ENCODE measurements around the gene TUBA8.
A peak's percentile ranks its signal among the peaks of the same experiment; 100 is the strongest.
"Not testable (repeated sequence)": the region's sequence is repeated elsewhere in the genome, so short reads cannot be mapped to it uniquely, and the experiment has no call there.

The TUBA8 gene

GRCh38 chr22:18156878-18157713, 46.5 kb downstream of the TUBA8 start:
- TF ChIP-seq EZH2 (IDR thresholded peaks at IDR 0.05; ENCODE audit: borderline replicate concordance, low read length) (no peak), CTCF (IDR thresholded peaks at IDR 0.05; ENCODE audit: low read length) (peak; percentile 66)
- H3K4me2 ChIP-seq (ENCODE audit: low read length) = no peak overlapping the region

GRCh38 chr22:18157714-18158028, 47.1 kb downstream of the TUBA8 start:
- H3K27ac ChIP-seq (ENCODE audit: low read depth, low read length, poor library complexity, severe bottlenecking) = no peak overlapping the region

More at GRCh38 chr22:18156878-18157713, 46.5 kb downstream of the TUBA8 start:
- H3K9me2 ChIP-seq (ENCODE audit: low read depth, low read length) = no peaks in the 10 kb centered on the region
- no peak overlapping the region for H3K4me3 ChIP-seq (ENCODE audit: low read depth, low read length, poor library complexity, severe bottlenecking)
- no peaks in the 10 kb centered on the region for H3K9me3 ChIP-seq (ENCODE audit: low read length)
- no peaks in the 10 kb centered on the region for H3K27me3 ChIP-seq (ENCODE audit: insufficient read depth, low read length)
- no peak overlapping the region for H3K27ac ChIP-seq (ENCODE audit: low read depth, low read length, poor library complexity, severe bottlenecking)
- no peaks in the 10 kb centered on the region for H3K4me1 ChIP-seq (ENCODE audit: insufficient read depth, low read length, severe bottlenecking)
- no peaks in the 10 kb centered on the region for H3K79me2 ChIP-seq (ENCODE audit: insufficient read depth, low read length)
- no peaks in the 10 kb centered on the region for H3F3A ChIP-seq (ENCODE audit: insufficient read depth, low read length)
- H2AFZ ChIP-seq (ENCODE audit: low read length) = no peak overlapping the region
- no peaks in the 10 kb centered on the region for H4K20me1 ChIP-seq (ENCODE audit: insufficient read depth, low read length)
- no peaks in the 10 kb centered on the region for H3K36me3 ChIP-seq (ENCODE audit: insufficient read depth, low read length)
- H3K9ac ChIP-seq (ENCODE audit: low read length) = no peak overlapping the region

GRCh38 chr22:18160641-18161040, 50.0 kb downstream of the TUBA8 start:
- H3K79me2 ChIP-seq (ENCODE audit: insufficient read depth, low read length); H3K9me3 ChIP-seq (ENCODE audit: low read length); H3K4me3 ChIP-seq (ENCODE audit: low read depth, low read length, poor library complexity, severe bottlenecking); H3K4me2 ChIP-seq (ENCODE audit: low read length); H3K4me1 ChIP-seq (ENCODE audit: insufficient read depth, low read length, severe bottlenecking); H3K27me3 ChIP-seq (ENCODE audit: insufficient read depth, low read length); H3K9me2 ChIP-seq (ENCODE audit: low read depth, low read length); H3K9ac ChIP-seq (ENCODE audit: low read length); H2AFZ ChIP-seq (ENCODE audit: low read length); H3K27ac ChIP-seq (ENCODE audit: low read depth, low read length, poor library complexity, severe bottlenecking); H3F3A ChIP-seq (ENCODE audit: insufficient read depth, low read length); H3K36me3 ChIP-seq (ENCODE audit: insufficient read depth, low read length); H4K20me1 ChIP-seq (ENCODE audit: insufficient read depth, low read length): not testable (repeated sequence)

More at GRCh38 chr22:18157714-18158028, 47.1 kb downstream of the TUBA8 start:
- Histone ChIP-seq H3K4me1 (ENCODE audit: insufficient read depth, low read length, severe bottlenecking) (no peaks in the 10 kb centered on the region), H3K4me3 (ENCODE audit: low read depth, low read length, poor library complexity, severe bottlenecking) (no peak overlapping the region), H3K9ac (ENCODE audit: low read length) (no peak overlapping the region), H3F3A (ENCODE audit: insufficient read depth, low read length) (no peaks in the 10 kb centered on the region), H2AFZ (ENCODE audit: low read length) (no peak overlapping the region), H3K27me3 (ENCODE audit: insufficient read depth, low read length) (no peaks in the 10 kb centered on the region), H3K36me3 (ENCODE audit: insufficient read depth, low read length) (no peaks in the 10 kb centered on the region), H4K20me1 (ENCODE audit: insufficient read depth, low read length) (no peaks in the 10 kb centered on the region), H3K9me2 (ENCODE audit: low read depth, low read length) (no peaks in the 10 kb centered on the region), H3K9me3 (ENCODE audit: low read length) (no peaks in the 10 kb centered on the region), H3K4me2 (ENCODE audit: low read length) (no peak overlapping the region), H3K79me2 (ENCODE audit: insufficient read depth, low read length) (no peaks in the 10 kb centered on the region)
- no peak for TF ChIP-seq EZH2 (IDR thresholded peaks at IDR 0.05; ENCODE audit: borderline replicate concordance, low read length)

GRCh38 chr22:18163843-18164242, 53.2 kb downstream of the TUBA8 start:
- H3K9me2 ChIP-seq (ENCODE audit: low read depth, low read length); H3K4me2 ChIP-seq (ENCODE audit: low read length); H3K27ac ChIP-seq (ENCODE audit: low read depth, low read length, poor library complexity, severe bottlenecking); H3K9ac ChIP-seq (ENCODE audit: low read length); H3K4me3 ChIP-seq (ENCODE audit: low read depth, low read length, poor library complexity, severe bottlenecking); H3K36me3 ChIP-seq (ENCODE audit: insufficient read depth, low read length); H3K4me1 ChIP-seq (ENCODE audit: insufficient read depth, low read length, severe bottlenecking); H3K9me3 ChIP-seq (ENCODE audit: low read length); H3K27me3 ChIP-seq (ENCODE audit: insufficient read depth, low read length); H3K79me2 ChIP-seq (ENCODE audit: insufficient read depth, low read length); H3F3A ChIP-seq (ENCODE audit: insufficient read depth, low read length); H2AFZ ChIP-seq (ENCODE audit: low read length); H4K20me1 ChIP-seq (ENCODE audit: insufficient read depth, low read length): not testable (repeated sequence)

GRCh38 chr22:18164584-18164983, 54.0 kb downstream of the TUBA8 start:
- H3K27me3 ChIP-seq (ENCODE audit: insufficient read depth, low read length); H3K4me3 ChIP-seq (ENCODE audit: low read depth, low read length, poor library complexity, severe bottlenecking); H3K9ac ChIP-seq (ENCODE audit: low read length); H3K79me2 ChIP-seq (ENCODE audit: insufficient read depth, low read length); H2AFZ ChIP-seq (ENCODE audit: low read length); H3K4me2 ChIP-seq (ENCODE audit: low read length); H3K27ac ChIP-seq (ENCODE audit: low read depth, low read length, poor library complexity, severe bottlenecking); H3K36me3 ChIP-seq (ENCODE audit: insufficient read depth, low read length); H4K20me1 ChIP-seq (ENCODE audit: insufficient read depth, low read length); H3F3A ChIP-seq (ENCODE audit: insufficient read depth, low read length); H3K9me3 ChIP-seq (ENCODE audit: low read length); H3K4me1 ChIP-seq (ENCODE audit: insufficient read depth, low read length, severe bottlenecking); H3K9me2 ChIP-seq (ENCODE audit: low read depth, low read length): not testable (repeated sequence)

- H3K36me3 ChIP-seq (ENCODE audit: insufficient read depth, low read length); H3K4me2 ChIP-seq (ENCODE audit: low read length); H3F3A ChIP-seq (ENCODE audit: insufficient read depth, low read length); H3K4me3 ChIP-seq (ENCODE audit: low read depth, low read length, poor library complexity, severe bottlenecking); H3K4me1 ChIP-seq (ENCODE audit: insufficient read depth, low read length, severe bottlenecking); H3K9me3 ChIP-seq (ENCODE audit: low read length); H3K27me3 ChIP-seq (ENCODE audit: insufficient read depth, low read length); H3K79me2 ChIP-seq (ENCODE audit: insufficient read depth, low read length); H3K9ac ChIP-seq (ENCODE audit: low read length); H3K27ac ChIP-seq (ENCODE audit: low read depth, low read length, poor library complexity, severe bottlenecking); H4K20me1 ChIP-seq (ENCODE audit: insufficient read depth, low read length); H3K9me2 ChIP-seq (ENCODE audit: low read depth, low read length); H2AFZ ChIP-seq (ENCODE audit: low read length): not testable (repeated sequence)
These were observed 54.7 kb downstream of the TUBA8 start for GRCh38 chr22:18165356-18165755.

GRCh38 chr22:18170284-18170683, 59.7 kb downstream of the TUBA8 start:
- H4K20me1 ChIP-seq (ENCODE audit: insufficient read depth, low read length); H3K27ac ChIP-seq (ENCODE audit: low read depth, low read length, poor library complexity, severe bottlenecking); H3F3A ChIP-seq (ENCODE audit: insufficient read depth, low read length); H3K79me2 ChIP-seq (ENCODE audit: insufficient read depth, low read length); H3K4me1 ChIP-seq (ENCODE audit: insufficient read depth, low read length, severe bottlenecking); H3K36me3 ChIP-seq (ENCODE audit: insufficient read depth, low read length); H3K9me2 ChIP-seq (ENCODE audit: low read depth, low read length); H3K27me3 ChIP-seq (ENCODE audit: insufficient read depth, low read length); H3K9ac ChIP-seq (ENCODE audit: low read length); H3K4me3 ChIP-seq (ENCODE audit: low read depth, low read length, poor library complexity, severe bottlenecking); H3K9me3 ChIP-seq (ENCODE audit: low read length); H3K4me2 ChIP-seq (ENCODE audit: low read length); H2AFZ ChIP-seq (ENCODE audit: low read length): not testable (repeated sequence)
